Endothelial cell of umbilical vein (primary cell): Measurements from ENCODE around the gene KCNC4.

Experiments used
- EZH2 ChIP-seq: IDR thresholded peaks from 2 replicates; pipeline ENCODE4 v1.6.1; 2012; ENCODE audit warnings: borderline replicate concordance, low read depth, mild to moderate bottlenecking, moderate library complexity, low read length, inconsistent platforms; ENCODE audit not compliant: severe bottlenecking
- JUN ChIP-seq: IDR thresholded peaks from 2 replicates; pipeline ENCODE4 v1.6.1; 2011; ENCODE audit warnings: borderline replicate concordance, low read depth; ENCODE audit not compliant: insufficient read length, insufficient read depth
- POLR2A ChIP-seq: IDR thresholded peaks from 2 replicates; pipeline ENCODE4 v1.6.1; 2012; ENCODE audit warnings: low read depth, mild to moderate bottlenecking, control low read depth, low read length
- POLR2AphosphoS5 ChIP-seq: IDR thresholded peaks from 2 replicates; pipeline ENCODE4 v1.6.1; 2012; ENCODE audit warnings: low read depth, mild to moderate bottlenecking, control low read depth, low read length, moderate library complexity; ENCODE audit not compliant: insufficient read depth
- TF ChIP-seq, protein P1 (sequence below), 2 donors: IDR thresholded peaks; 1 replicate in 1 of 2; 2 replicates in 1 of 2; pipeline ENCODE4 v1.5.1; 2011; ENCODE audit warnings: low read length in 2 of 2, mild to moderate bottlenecking in 2 of 2, moderate library complexity in 2 of 2, control low read depth in 1 of 2, inconsistent platforms in 1 of 2, low read depth in 1 of 2; ENCODE audit not compliant: insufficient read depth in 1 of 2; ENCODE audit errors: extremely low read depth in 1 of 2

DNA sequence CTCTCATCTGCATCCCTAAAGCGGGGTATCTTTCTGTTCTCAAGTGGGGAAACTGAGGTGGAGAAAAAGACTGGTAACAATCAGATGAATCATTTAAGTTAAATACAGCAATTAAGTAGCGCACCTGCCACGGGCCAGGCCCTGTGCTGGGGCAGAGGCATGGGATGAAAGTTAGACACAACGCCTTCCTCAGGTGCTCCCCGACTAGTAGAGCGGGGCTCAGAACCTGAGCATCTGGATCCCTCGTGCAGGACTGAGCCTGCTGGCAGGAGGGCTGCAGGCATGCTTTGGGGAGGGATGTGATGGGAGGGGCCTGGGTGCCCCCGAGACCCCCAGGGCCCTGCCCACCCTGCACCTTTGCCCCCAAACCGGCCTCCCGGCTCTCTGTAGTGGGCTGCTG lies 14.9 kb upstream of the KCNC4 start:
- TF ChIP-seq, protein P1, sequence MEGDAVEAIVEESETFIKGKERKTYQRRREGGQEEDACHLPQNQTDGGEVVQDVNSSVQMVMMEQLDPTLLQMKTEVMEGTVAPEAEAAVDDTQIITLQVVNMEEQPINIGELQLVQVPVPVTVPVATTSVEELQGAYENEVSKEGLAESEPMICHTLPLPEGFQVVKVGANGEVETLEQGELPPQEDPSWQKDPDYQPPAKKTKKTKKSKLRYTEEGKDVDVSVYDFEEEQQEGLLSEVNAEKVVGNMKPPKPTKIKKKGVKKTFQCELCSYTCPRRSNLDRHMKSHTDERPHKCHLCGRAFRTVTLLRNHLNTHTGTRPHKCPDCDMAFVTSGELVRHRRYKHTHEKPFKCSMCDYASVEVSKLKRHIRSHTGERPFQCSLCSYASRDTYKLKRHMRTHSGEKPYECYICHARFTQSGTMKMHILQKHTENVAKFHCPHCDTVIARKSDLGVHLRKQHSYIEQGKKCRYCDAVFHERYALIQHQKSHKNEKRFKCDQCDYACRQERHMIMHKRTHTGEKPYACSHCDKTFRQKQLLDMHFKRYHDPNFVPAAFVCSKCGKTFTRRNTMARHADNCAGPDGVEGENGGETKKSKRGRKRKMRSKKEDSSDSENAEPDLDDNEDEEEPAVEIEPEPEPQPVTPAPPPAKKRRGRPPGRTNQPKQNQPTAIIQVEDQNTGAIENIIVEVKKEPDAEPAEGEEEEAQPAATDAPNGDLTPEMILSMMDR (IDR thresholded peaks at IDR 0.05; ENCODE audit: extremely low read depth in 1 of 2, insufficient read depth in 1 of 2, low read depth in 1 of 2, low read length in 2 of 2) = no peak
- TF ChIP-seq POLR2A = no peak
- TF ChIP-seq JUN = no peak
- no peak for TF ChIP-seq EZH2
- TF ChIP-seq POLR2AphosphoS5 = no peak
